GM19438 (cell line): ENCODE data around the gene ATP9B.
"Not testable (repeated sequence)": the region's sequence is repeated elsewhere in the genome, so short reads cannot be mapped to it uniquely, and the experiment has no call there.

Source experiments
- ATAC-seq: cut with Tn5 transposase; IDR thresholded peaks from one replicate; pipeline ENCODE4 v1.9.1; 2021; ENCODE audit warnings: low read depth; ENCODE audit not compliant: unreplicated experiment

ATP9B gene

GRCh38 chr18:79123948-79124347, 54.8 kb downstream of the ATP9B start:
- ATAC-seq: no peak

DNA sequence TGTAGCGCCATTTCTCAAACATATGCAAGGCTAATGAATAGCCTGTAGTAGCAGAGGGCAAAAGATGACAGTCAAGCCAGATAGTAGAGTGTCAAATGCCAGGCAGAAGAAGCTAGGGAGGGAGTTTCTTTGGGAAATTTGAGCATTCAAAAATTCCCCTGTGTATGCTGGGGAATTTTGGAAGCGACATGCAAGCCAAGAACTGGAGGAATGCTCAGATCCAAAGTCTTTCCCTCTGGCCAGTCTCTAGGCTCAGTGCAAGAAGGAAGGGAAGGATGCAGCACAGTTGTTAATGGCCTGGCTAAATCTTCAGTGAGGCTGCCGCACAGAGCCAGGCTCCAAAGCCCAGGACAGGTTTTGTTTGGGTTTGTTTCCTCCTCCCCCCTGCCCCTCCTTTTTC, 59.9 kb downstream of the ATP9B start:
- ATAC-seq: no peak

- no peak for ATAC-seq
Measured at GRCh38 chr18:79133724-79134123, 64.5 kb downstream of the ATP9B start.

GRCh38 chr18:79135924-79136323, 66.7 kb downstream of the ATP9B start:
- no peak for ATAC-seq

DNA sequence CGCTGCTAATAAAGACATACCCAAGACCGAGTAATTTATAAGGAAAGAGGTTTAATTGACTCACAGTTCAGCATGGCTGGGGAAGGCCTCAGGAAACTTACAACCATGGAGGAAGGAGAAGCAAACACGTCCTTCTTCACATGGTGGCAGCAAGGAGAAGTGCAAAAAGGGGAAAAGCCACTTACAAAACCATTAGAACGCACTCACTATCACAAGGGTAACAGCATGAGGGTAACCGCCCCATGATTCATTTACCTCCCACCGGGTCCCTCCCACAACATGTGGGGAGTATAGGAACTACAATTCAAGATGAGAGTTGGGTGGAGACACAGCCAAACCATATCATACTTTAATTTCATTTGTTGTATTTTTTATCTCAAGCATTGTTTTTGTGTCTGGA, 67.5 kb downstream of the ATP9B start:
- no peak for ATAC-seq

GRCh38 chr18:79139206-79139605, 70.0 kb downstream of the ATP9B start:
- ATAC-seq: no peak

DNA sequence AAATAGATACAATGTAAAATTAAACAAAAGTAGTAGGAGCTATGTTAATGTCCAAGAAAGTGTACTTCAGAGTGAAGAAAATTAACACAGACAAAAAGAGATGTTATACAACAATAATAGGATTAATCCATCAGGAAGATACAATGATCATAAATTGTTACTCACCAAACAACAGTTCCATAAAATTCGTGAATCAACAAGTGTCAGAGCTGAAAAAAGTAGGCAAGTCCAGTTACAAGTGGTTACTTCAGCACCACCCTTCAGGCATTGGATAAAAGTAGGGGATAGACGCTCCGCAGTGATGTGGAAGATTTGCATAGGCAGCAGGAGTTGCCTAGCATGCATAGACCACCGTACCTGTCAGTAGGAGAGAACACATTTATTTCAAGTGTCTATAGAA, 77.8 kb downstream of the ATP9B start:
- ATAC-seq: no peak

DNA sequence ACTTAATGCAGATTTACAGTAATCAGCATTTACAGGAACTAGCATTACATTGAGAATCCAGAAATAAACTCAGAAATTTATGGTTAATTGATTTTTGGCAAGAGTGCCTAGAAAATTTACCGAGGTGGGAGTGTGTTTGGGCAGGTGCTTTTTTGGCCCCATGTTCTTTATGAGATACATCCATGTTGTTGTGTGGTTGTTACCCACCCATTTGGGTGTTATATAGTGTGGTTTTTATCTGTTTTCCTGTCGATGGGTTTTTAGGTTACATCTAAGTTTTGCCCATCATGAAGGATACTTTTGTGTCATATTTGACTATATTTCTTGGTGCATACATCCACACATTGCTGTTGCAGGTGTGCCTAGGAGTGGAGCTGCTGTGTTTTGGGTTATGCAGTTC, 82.0 kb downstream of the ATP9B start:
- no peak for ATAC-seq

DNA sequence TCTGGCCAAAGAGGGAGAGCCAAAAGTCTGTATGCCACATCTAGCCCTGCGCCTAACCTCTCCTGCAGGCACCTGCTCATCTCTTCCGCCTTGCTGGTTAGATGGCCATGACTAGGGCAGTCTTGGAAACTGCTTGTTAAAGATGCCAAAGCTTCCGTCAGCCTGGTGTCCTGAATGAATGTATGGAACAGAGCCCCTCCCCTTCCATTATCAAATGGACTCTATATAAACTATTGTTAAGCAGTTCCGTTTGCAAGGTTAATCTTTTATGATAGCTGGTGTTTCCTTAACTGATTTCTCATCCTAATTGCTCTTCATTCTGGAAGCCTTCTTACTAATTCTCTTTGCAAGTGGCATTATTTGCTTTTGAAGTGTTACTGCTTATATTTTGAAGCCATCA, 87.1 kb downstream of the ATP9B start:
- ATAC-seq: no peak

DNA sequence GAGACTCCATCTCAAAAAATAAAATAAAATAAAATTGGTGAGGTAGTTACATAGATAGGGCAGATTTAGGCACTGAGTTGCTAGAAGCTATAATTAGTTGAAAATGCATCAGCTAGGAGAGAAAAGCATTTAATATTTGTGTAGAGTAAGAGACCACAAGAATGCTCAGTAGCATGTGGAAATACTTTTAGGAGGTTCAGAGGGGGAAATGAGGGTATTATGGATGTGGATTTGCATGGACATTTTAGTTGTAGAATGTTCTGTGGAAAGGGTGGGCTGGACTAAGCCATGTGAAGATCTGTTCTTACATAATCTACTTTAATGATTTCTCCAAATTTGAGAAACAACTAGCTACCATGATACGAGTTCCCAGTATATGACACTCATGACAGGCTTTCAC, 95.5 kb downstream of the ATP9B start:
- no peak for ATAC-seq

DNA sequence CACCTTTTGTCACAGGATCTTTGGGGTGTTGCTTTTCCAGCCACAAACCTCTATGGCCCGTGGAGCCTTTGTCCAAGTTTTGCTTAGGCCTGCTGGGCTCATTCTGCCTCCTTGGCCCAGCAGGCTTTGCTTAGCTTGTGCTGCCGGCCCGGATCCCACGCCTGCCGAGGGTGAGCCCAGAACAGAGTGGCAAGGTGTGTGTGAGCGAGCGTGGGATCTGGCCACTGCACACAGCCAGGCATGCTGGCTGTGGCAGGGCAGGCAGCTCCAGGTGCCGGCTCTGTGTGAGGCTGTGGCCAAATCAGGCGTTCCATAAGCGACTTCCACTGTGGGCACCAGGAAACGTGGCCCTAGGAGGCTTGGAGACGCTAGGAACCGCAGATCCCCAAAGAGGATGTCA, 97.5 kb downstream of the ATP9B start:
- no peak for ATAC-seq

DNA sequence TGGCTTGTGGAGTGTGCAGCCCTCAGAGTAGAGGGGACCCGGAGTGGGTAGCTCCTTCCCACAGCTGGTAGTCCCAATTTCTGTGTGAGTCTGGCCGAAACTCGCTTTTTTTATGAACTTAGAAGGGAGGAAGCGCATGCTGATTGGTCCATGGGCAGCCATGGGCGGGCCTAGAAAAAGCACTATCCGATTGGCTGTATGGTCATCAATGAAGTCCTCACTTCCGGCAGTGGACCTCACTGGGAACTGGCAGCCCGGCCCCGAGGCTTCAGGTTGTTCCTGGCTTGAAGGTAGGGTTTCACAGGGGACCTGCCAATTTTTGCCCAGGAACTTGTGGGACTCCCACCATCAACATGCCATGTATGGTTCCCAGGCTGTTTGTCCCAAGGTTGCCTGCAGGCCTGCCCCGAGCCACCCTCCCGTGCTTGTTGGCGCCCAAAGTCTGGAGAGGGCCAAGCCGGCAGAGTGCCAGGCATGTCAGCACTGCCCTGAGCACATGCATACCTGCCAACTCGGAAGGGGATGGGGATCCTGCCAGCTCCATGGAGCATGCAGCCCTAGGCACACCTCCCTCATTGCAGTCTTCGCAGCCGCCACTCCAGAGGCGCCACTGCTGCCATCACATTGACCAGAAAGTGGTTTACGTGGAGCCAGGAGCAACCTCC, 98.5 kb downstream of the ATP9B start:
- no peak for ATAC-seq

GRCh38 chr18:79169958-79170555, 100.9 kb downstream of the ATP9B start:
- no peak for ATAC-seq

DNA sequence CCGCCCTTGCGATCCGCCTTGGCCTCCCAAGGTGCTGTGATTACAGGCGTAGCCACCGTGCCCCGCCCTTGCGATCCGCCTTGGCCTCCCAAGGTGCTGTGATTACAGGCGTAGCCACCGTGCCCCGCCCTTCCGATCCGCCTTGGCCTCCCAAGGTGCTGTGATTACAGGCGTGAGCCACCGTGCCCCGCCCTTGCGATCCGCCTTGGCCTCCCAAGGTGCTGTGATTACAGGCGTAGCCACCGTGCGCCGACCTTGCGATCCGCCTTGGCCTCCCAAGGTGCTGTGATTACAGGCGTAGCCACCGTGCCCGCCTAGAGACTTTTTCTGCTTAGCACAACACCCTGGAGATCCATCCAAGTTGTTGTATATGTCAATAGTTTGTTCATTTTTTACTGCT, 103.1 kb downstream of the ATP9B start:
- not testable (repeated sequence) for ATAC-seq

GRCh38 chr18:79173742-79174141, 104.5 kb downstream of the ATP9B start:
- ATAC-seq: no peak

DNA sequence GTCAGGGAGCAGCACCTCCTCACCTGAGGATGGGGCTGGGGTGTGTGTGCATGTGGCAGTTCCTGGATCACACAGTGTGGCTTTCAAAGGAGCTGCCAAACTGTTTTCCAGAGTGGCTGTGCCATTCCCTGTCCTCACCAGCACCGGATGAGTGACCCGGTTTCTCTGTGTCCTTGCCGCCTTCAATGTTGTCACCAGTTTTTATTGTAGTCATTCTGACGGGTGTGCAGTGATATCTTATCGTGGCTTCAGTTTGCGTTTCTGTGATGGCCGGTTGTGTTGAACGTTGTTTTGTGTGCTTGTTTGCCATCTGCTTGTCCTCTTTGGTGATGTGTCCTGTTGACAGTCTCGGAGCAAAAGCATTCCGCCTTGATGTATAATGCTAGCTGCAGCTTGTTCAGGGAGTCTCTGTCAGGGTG, 108.9 kb downstream of the ATP9B start:
- no peak for ATAC-seq

DNA sequence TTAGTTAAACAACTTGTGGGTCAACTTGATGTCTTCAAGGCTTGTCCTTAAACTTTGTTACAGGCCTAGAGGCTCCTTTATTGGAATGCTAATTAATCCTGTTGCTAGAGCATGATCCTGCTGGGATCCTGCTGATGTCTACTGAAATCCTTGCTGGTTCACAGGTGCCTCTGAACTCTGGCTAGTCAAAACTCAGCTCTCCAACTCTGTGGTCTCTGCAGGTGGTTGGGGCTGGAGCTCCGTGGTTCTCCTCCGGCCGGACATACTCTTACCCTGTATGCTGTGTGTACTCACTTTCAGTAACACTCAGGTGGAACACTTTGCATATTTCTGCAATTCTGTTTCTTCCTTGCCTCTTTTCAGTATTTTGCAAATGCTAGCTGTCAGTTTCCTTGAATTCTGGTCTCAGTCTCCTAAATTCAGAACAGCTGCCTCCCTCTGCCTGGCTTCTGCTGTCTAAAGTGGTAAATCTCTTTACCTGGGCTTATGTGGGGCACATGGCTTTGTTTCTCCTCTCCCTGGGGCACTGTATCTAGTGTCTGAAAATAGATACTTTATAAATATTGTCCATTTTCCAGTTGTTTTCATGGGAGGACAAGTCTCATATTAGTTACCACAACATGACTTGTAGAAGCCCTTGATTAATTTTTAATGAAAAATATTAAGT, 113.0 kb downstream of the ATP9B start:
- no peak for ATAC-seq

GRCh38 chr18:79185648-79186047, 116.5 kb downstream of the ATP9B start:
- ATAC-seq: no peak

GRCh38 chr18:79186649-79187048, 117.5 kb downstream of the ATP9B start:
- peak; percentile 66 for ATAC-seq

DNA sequence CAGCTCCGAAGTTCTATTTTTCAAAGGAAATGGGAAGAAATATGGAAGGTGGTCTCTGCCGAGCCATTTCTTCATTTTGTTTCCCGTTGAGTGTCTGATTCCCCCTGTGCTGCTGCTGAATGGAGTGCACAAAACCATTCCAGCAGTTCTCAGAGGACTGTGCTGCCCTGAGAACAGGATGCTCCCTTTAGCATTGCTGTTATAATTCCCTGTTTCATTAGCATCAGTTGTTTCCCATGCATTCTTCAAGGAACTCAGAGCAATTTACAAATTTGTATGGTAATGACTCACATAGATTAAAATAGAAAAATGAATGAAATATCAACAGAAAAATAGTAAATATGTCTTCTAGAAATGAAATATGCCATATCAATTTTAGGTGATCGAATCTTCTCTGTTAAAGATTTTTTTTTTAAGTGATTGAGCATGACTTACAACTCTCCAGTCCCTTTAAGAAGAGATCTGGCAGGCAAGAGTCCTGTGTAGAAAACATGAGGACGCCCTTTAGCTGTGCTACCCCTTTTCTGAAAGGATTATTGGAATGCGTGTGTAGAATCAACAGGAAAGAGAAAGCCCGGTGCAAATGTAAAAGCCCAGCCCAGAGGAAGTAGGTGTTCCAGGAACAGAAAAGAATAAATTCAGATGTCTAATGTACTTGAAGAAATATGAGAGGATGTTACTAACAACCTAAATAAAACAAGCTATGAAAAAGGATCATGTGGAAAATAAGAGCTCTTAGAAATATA, 118.5 kb downstream of the ATP9B start:
- no peak for ATAC-seq

- ATAC-seq: no peak
Measured at GRCh38 chr18:79191418-79191817, 122.2 kb downstream of the ATP9B start.
